ENCODE measurements around the gene ITPK1.

DNA sequence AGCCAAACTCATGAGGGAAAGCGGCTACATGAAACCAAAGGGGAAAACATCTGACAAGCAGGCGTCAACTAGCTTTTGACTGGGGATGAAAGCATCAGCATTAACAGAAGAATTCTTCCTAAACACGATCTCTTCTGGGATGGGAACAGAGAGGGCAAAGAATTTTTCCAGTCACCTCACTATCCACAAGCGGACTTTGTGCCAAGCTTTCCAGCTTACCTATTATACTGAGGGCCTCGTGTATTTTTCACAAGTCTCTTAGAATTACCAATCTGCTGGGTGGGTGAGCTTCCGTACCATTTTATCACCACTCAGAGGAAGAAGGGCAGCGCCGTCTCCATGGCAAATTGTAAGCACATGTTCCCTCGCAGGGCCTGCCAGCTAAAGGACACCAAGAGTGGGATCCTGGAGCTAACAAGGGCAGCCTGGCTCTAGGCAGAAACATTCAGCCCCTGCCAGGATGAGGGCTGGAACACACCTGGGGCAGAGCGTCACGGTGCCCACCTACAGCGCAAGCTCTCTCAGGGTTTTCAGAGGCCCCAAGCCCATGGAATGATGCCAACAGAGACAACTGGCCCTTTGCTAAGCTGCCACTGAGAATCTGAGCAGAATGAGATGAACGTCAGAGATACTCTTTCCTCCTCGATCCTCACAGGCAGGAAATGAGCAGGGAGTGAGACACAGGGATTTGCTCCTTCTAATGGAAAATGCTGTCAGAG is 118.2 kb downstream of the ITPK1 start:
- TF ChIP-seq, protein P1, sequence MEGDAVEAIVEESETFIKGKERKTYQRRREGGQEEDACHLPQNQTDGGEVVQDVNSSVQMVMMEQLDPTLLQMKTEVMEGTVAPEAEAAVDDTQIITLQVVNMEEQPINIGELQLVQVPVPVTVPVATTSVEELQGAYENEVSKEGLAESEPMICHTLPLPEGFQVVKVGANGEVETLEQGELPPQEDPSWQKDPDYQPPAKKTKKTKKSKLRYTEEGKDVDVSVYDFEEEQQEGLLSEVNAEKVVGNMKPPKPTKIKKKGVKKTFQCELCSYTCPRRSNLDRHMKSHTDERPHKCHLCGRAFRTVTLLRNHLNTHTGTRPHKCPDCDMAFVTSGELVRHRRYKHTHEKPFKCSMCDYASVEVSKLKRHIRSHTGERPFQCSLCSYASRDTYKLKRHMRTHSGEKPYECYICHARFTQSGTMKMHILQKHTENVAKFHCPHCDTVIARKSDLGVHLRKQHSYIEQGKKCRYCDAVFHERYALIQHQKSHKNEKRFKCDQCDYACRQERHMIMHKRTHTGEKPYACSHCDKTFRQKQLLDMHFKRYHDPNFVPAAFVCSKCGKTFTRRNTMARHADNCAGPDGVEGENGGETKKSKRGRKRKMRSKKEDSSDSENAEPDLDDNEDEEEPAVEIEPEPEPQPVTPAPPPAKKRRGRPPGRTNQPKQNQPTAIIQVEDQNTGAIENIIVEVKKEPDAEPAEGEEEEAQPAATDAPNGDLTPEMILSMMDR (IDR thresholded peaks at IDR 0.05; ENCODE audit: low read length) = no peak
- TF ChIP-seq EZH2 (optimal IDR thresholded peaks at IDR 0.05; ENCODE audit: low read depth, low read length) = no peak
